Pancreas (tissue), 10 donors: ENCODE results near the gene RRAGC. TPM values are rescaled to one million over a fixed set of nuclear protein-coding genes. Genes with fewer than 3 reads are reported as not detected.

ENCODE experiments used
- ATAC-seq, 4 donors: fragments of 200-7000 bp; cut with Tn5 transposase; one replicate each; pipeline versions ENCODE4 v1.8.0 to v1.9.1; 2020; ENCODE audit warnings: mild to moderate bottlenecking in 4 of 4, moderate library complexity in 4 of 4
- DNase-seq, 6 donors: peaks; one replicate each; pipeline ENCODE4 v3.0.0-alpha.2; 2020
- FAIRE-seq: peaks from 2 replicates; lab custom pipeline; 2012; peaks lifted over from hg19 to GRCh38; lab: Jason Lieb, UNC
- H3K27ac ChIP-seq, 4 donors: fragments of 200-600 bp; sonication (generic); 1 replicate in 3 of 4; 2 replicates in 1 of 4; pipeline versions ENCODE4 v1.5.0 to v1.8.0; 2020
- H3K27me3 ChIP-seq, 4 donors: fragments of 200-600 bp; one replicate each; pipeline ENCODE4 v1.8.0; 2021
- H3K36me3 ChIP-seq, 3 donors: fragments of 200-600 bp; sonication (generic) in 1 of 3; one replicate each; pipeline versions ENCODE4 v1.5.0 to v1.8.0; 2020 to 2021
- H3K4me1 ChIP-seq, 3 donors: fragments of 200-600 bp; one replicate each; pipeline ENCODE4 v1.8.0; 2021
- H3K4me3 ChIP-seq, 4 donors: fragments of 200-600 bp; sonication (generic) in 2 of 4; one replicate each; pipeline versions ENCODE4 v1.5.0 to v1.8.0; 2020 to 2021
- H3K9me3 ChIP-seq, 4 donors: fragments of 200-600 bp; one replicate each; pipeline ENCODE4 v1.8.0; 2021
- CTCF ChIP-seq, 4 donors: fragments of 200-600 bp; sonication (generic) in 3 of 4; IDR thresholded peaks; one replicate each; pipeline versions ENCODE4 v1.5.0 to v1.8.0; 2021; ENCODE audit warnings: antibody characterized with exemption in 4 of 4
- WGBS, 2 donors: extraction: QIAGEN DNeasy Blood & Tissue Kit; methylation state at CpG; one replicate each; pipeline ENCODE4 v1.1.7; 2013; 5-methylcytosine and 5-hydroxymethylcytosine counted together
- intact Hi-C, 3 donors: fragments of 100-400 bp; cut with DNase I; formaldehyde crosslinking; loops; one replicate each; pipeline versions ENCODE4 v1.11.1 to v1.14.2; 2022
- polyA plus RNA-seq, 2 donors: library from polyadenylated mRNA; stranded (reverse); fragments of 200-250 nt; gene quantifications; one replicate each; pipeline ENCODE4 v1.2.3, GENCODE V29; 2013
- total RNA-seq, 6 donors: library from RNA; stranded (reverse); fragmentation: NEBNext Ultra II Directional in 4 of 6; extraction: Animal tissue kit (Norgen Biotek cat#: 25700) in 4 of 6; gene quantifications; one replicate each; pipeline versions ENCODE4 v1.2.1 to v1.2.4, GENCODE V29; 2021 to 2023
- donor health status: healthy with polysubstance abuse.
- donor health status: DM: no; HTN: no; CAD: no; lungs with moderate emphysema.
- donor health status: DM: no; HTN: no; CAD: no.
- donor health status: control.
- donor health status: control.
- donor health status: Bipolar disorder and iron deficiency.
- donor health status: DM: yes; HTN: yes; CAD: no.
- donor health status: DM: no; HTN: no; CAD: no.
- donor health status: DM: no; HTN: no; CAD: no.
- donor health status: DM: yes; HTN: yes; CAD: no.

The RRAGC gene
- total and polyA plus RNA-seq, 8 donors = 4.3 to 13.5 (median 8.2) TPM

DNA sequence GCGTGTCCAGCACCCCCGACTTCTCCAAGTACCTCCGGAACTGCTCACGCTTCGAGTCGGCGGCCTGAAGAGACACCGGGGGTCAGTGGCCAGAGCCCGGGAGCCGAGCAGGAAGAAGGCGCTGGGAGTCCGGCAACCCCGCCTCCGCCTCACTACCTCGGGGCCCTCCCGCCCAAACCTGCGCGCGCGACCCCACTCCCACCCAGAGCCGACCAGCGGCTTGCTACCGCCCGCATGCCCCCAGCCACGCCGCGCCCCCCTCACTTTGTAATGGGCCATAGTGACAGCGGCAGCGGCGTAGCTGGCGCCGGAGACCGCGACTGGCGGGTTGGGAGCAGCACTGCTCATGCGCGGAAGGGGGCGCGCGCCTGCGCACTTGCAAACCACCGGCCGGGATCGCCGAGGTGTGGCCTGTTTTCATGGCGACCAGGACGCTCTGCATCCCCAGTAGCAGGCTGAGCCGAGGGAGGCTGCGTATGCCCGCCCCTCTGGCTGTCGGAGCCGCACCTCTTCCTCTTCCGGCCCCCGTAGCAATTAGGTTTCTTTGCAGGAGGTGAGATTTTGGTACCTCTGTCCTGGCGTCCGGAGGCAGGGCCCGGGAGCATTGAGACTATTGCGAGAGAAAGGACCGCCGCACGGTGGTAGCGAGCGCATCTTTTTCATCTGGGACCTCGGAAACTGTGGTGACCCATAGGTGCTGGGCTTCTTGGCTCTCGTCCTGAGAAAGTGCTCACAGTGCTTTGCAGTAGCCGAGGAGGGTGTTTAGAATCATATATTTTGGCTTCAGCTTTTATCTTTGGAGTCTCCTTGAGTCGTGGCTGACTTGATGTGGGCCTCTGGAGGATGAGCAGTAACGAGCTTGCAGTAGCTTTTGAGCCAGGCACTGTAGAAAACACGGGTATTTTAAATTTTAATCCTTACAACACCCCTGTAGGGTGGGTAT lies 13.7 kb upstream of the RRAGC start, which contains the start of gene MYCBP:
Gene MYCBP, minus strand, starts transcription at position 322 of the 943 bp plus-strand sequence. Its CDS starts 43 bp downstream, at position 279.
- DNase-seq (peak; percentile 94 to 99 (median 96)), FAIRE-seq (peak; percentile 41), ATAC-seq (peak; percentile 99 to 100 (median 99))
- no peak for TF ChIP-seq CTCF (IDR thresholded peaks at IDR 0.05)
- H3K27me3 ChIP-seq = no peaks in the 10 kb centered on the region
- peaks cover 0 to 12% (median 4%) of the 10 kb centered on the region in 3 donors for H3K4me1 ChIP-seq
- no peaks in the 10 kb centered on the region for H3K36me3 ChIP-seq
- no peaks in the 10 kb centered on the region for H3K9me3 ChIP-seq
- peak within 1 kb of the TSS; percentile 60 to 89 (median 88) for H3K4me3 ChIP-seq
- intact Hi-C loops = no loop called here
- peak within 1 kb of the TSS; percentile 20 to 70 (median 56) for H3K27ac ChIP-seq
- WGBS, 2 donors = 0% methylated on average over 68 to 69 of the region's 69 CpGs

DNA sequence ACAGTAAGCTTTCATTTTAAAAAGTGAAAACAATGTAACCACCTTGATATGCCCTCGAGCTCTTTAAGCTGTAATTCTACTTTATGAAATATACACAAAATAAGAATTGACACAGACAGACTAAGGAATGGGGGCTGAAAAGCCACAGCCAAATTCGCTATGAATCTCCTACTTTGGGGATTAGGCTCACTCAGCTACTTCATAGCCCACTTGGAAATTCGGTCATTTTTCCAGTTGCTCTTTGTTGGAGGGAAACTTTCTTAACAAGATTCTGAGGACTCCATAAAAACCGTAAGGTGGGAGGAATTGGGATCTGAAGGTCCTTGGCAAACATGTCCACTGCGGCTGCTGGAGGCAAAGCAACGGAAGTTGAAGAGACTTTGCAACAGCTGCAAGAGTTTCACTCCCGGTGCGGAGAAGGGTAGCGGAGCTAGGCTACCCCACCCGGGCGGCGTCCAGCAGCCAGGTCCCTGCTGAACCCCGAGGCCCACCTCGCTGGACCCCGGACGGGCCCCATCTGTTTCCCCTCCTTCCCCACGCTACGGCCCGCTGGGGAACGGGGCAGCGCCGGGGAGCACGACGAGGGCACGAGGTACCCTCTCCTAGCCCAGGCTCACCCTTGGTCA lies 12.9 kb upstream of the RRAGC start:
- 2 to 3% methylated on average over 24 to 25 of the region's 25 CpGs for WGBS, 2 donors

GRCh38 chr1:38870996-38871395 lies 11.4 kb upstream of the RRAGC start:
- Histone ChIP-seq H3K27me3 (no peaks in the 10 kb centered on the region), H3K27ac (no peak overlapping the region), H3K4me3 (no peak overlapping the region), H3K4me1 (peaks cover 0 to 12% (median 4%) of the 10 kb centered on the region in 3 donors), H3K9me3 (no peaks in the 10 kb centered on the region), H3K36me3 (no peaks in the 10 kb centered on the region)
- no peak for FAIRE-seq
- no peak for TF ChIP-seq CTCF (IDR thresholded peaks at IDR 0.05)
- DNase-seq = no peak
- intact Hi-C loops = no loop called here
- ATAC-seq = no peak
- 94 to 96% methylated on average over 8 of the region's 8 CpGs for WGBS, 2 donors

More for the DNA sequence above, 12.9 kb upstream of the RRAGC start:
- no peaks in the 10 kb centered on the region for H3K9me3 ChIP-seq
- no peak for FAIRE-seq
- no peak for DNase-seq
- no peaks in the 10 kb centered on the region for H3K27me3 ChIP-seq
- peak overlapping the region; percentile 60 to 89 (median 88) for H3K4me3 ChIP-seq
- peak; percentile 14 to 47 (median 34) for ATAC-seq
- no peaks in the 10 kb centered on the region for H3K36me3 ChIP-seq
- TF ChIP-seq CTCF (IDR thresholded peaks at IDR 0.05) = no peak
- peaks cover 0 to 12% (median 4%) of the 10 kb centered on the region in 3 donors for H3K4me1 ChIP-seq
- peak overlapping the region in 2 of 4 donors; percentile 40 to 42 for H3K27ac ChIP-seq
- intact Hi-C loops = no loop called here

GRCh38 chr1:38867208-38867607 lies 7.6 kb upstream of the RRAGC start:
- peaks cover 0 to 7% (median 0%) of the 10 kb centered on the region in 3 donors for H3K4me1 ChIP-seq
- no peak for TF ChIP-seq CTCF (IDR thresholded peaks at IDR 0.05)
- no peak overlapping the region for H3K4me3 ChIP-seq
- FAIRE-seq (no peak), DNase-seq (no peak), ATAC-seq (no peak)
- intact Hi-C loops = no loop called here
- no peaks in the 10 kb centered on the region for H3K9me3 ChIP-seq
- 89 to 94% methylated on average over 8 of the region's 8 CpGs for WGBS, 2 donors
- no peaks in the 10 kb centered on the region for H3K36me3 ChIP-seq
- H3K27ac ChIP-seq = no peak overlapping the region
- H3K27me3 ChIP-seq = no peaks in the 10 kb centered on the region
